HepG2 (cell line): ENCODE data around the gene DND1. TPM values are rescaled to one million over a fixed set of nuclear protein-coding genes. Genes with fewer than 3 reads are reported as not detected.

Experiments used
- ATAC-seq: fragments of 200-7000 bp; cut with Tn5 transposase; 3 replicates; pipeline ENCODE4 v1.9.1; 2020; ENCODE audit warnings: mild to moderate bottlenecking, moderate library complexity
- BruUV-seq: library from RNA; stranded (reverse); fragments of 400-500 nt; replicated peaks from 2 replicates; lab custom pipeline; 2021; lab: Mats Ljungman, UMichigan
- CTCF ChIA-PET: fragments of 300-600 bp; formaldehyde crosslinking; extraction: SDS; loops from one replicate; lab custom pipeline; 2021; ENCODE audit warnings: low total read pairs, inconsistent platforms, low intra/inter-chr PET ratio; lab: Yijun Ruan, JAX
- POLR2A ChIA-PET: fragments of 350-600 bp; sonication (Branson Sonifier 250); formaldehyde crosslinking; loops from one replicate; lab custom pipeline; 2020; ENCODE audit warnings: antibody characterized with exemption, inconsistent platforms; lab: Yijun Ruan, JAX
- DNase-seq: peaks from one replicate; pipeline ENCODE4 v3.0.0-alpha.2; 2015; ENCODE audit warnings: low spot score
- FAIRE-seq: peaks from 3 replicates; lab custom pipeline; 2011; peaks lifted over from hg19 to GRCh38; lab: Jason Lieb, UNC
- H2AFZ ChIP-seq: one replicate; pipeline ENCODE4 v1.6.1; 2011; ENCODE audit warnings: low read length, inconsistent platforms
- H3K27ac ChIP-seq: fragments of 300-600 bp; 3 replicates; pipeline ENCODE4 v1.8.0; 2011; ENCODE audit warnings: mixed run types, mild to moderate bottlenecking, mixed read lengths, low read length, inconsistent platforms; ENCODE audit not compliant: insufficient read depth; ENCODE audit errors: extremely low read length
- H3K27me3 ChIP-seq, 2 experiments: fragments of 200-600 bp in 1 of 2; 2 replicates in 1 of 2; 3 replicates in 1 of 2; pipeline versions ENCODE4 v1.6.0 to v1.8.0; 2011; ENCODE audit warnings: low read length in 2 of 2, mild to moderate bottlenecking in 2 of 2, moderate library complexity in 2 of 2, inconsistent platforms in 1 of 2; ENCODE audit not compliant: insufficient read depth in 2 of 2, control insufficient read depth in 1 of 2
- H3K36me3 ChIP-seq, 2 experiments: fragments of 200-600 bp in 1 of 2; replicated peaks in 1 of 2; 2 replicates in 1 of 2; 3 replicates in 1 of 2; pipeline versions ENCODE4 v1.5.1 to v1.8.0; 2011; ENCODE audit warnings: low read length in 2 of 2, inconsistent platforms in 1 of 2; ENCODE audit not compliant: insufficient read depth in 2 of 2, control insufficient read depth in 1 of 2
- H3K4me1 ChIP-seq: 2 replicates; pipeline ENCODE4 v1.5.1; 2012; ENCODE audit warnings: low read length, inconsistent platforms; ENCODE audit not compliant: insufficient read depth
- H3K4me2 ChIP-seq: 2 replicates; pipeline ENCODE4 v1.6.0; 2011; ENCODE audit warnings: low read depth, low read length, inconsistent platforms
- H3K4me3 ChIP-seq, 3 experiments: fragments of 200-600 bp in 1 of 3; sonication (generic), shearing (Covaris generic) in 1 of 3; replicated peaks in 1 of 3; 2 replicates each; pipeline ENCODE4 v1.5.1; 2011 to 2016; ENCODE audit warnings: low read length in 3 of 3, inconsistent platforms in 2 of 3, low read depth in 2 of 3, mild to moderate bottlenecking in 2 of 3, control low read depth in 1 of 3, mixed read lengths in 1 of 3; ENCODE audit not compliant: insufficient read depth in 1 of 3
- H3K79me2 ChIP-seq: one replicate; pipeline ENCODE4 v1.6.1; 2011; ENCODE audit warnings: low read length, inconsistent platforms; ENCODE audit not compliant: insufficient read depth
- H3K9ac ChIP-seq: 2 replicates; pipeline ENCODE4 v1.6.0; 2011; ENCODE audit warnings: mild to moderate bottlenecking, low read depth, low read length, inconsistent platforms; ENCODE audit not compliant: insufficient read depth
- H3K9me3 ChIP-seq: 2 replicates; pipeline ENCODE4 v1.5.1; 2012; ENCODE audit warnings: mild to moderate bottlenecking, low read length
- H4K20me1 ChIP-seq: 2 replicates; pipeline ENCODE4 v1.6.0; 2011; ENCODE audit warnings: inconsistent platforms, mild to moderate bottlenecking, low read length, moderate library complexity; ENCODE audit not compliant: insufficient read depth
- ATF7 ChIP-seq, 2 experiments: fragments of 450-650 bp in 1 of 2; sonication (generic) in 1 of 2; formaldehyde crosslinking in 1 of 2; IDR thresholded peaks; 2 replicates each; pipeline versions ENCODE4 v1.4.0 to v1.6.1; 2016 to 2020; ENCODE audit warnings: antibody characterized with exemption in 1 of 2, mild to moderate bottlenecking in 1 of 2, missing genetic modification reagents in 1 of 2
- EED ChIP-seq: sonication (generic); formaldehyde crosslinking; IDR thresholded peaks from 2 replicates; pipeline ENCODE4 v1.5.0; 2020; ENCODE audit warnings: mild to moderate bottlenecking, missing genetic modification reagents
- FOXJ3 ChIP-seq: sonication (generic); formaldehyde crosslinking; IDR thresholded peaks from 2 replicates; pipeline ENCODE4 v1.4.0; 2020; ENCODE audit warnings: missing genetic modification reagents, mild to moderate bottlenecking, borderline replicate concordance
- HDAC2 ChIP-seq: sonication (generic); formaldehyde crosslinking; IDR thresholded peaks from 2 replicates; pipeline ENCODE4 v1.4.0; 2020; ENCODE audit warnings: missing genetic modification reagents
- HNRNPLL ChIP-seq: fragments of 200-400 bp; formaldehyde crosslinking; IDR thresholded peaks from 2 replicates; pipeline ENCODE4 v1.6.1; 2017; ENCODE audit warnings: mild to moderate bottlenecking, low read depth, low read length; ENCODE audit not compliant: poor library complexity, severe bottlenecking
- JARID2 ChIP-seq: sonication (generic); formaldehyde crosslinking; IDR thresholded peaks from 2 replicates; pipeline ENCODE4 v1.8.1; 2023; ENCODE audit warnings: missing genetic modification reagents, inconsistent platforms; ENCODE audit not compliant: insufficient replicate concordance
- JUN ChIP-seq: sonication (generic); formaldehyde crosslinking; IDR thresholded peaks from 2 replicates; pipeline ENCODE4 v1.4.0; 2020; ENCODE audit warnings: mild to moderate bottlenecking, missing genetic modification reagents
- KLF9 ChIP-seq: IDR thresholded peaks from 2 replicates; pipeline ENCODE4 v1.6.1; 2016; ENCODE audit warnings: low read depth
- MAF1 ChIP-seq: sonication (generic); formaldehyde crosslinking; IDR thresholded peaks from 2 replicates; pipeline ENCODE4 v1.5.0; 2020; ENCODE audit warnings: missing genetic modification reagents, borderline replicate concordance
- NFATC3 ChIP-seq: sonication (generic); formaldehyde crosslinking; IDR thresholded peaks from 2 replicates; pipeline ENCODE4 v1.5.1; 2020; ENCODE audit warnings: mild to moderate bottlenecking, missing genetic modification reagents
- NR2F2 ChIP-seq: IDR thresholded peaks from 2 replicates; pipeline ENCODE4 v1.6.1; 2012; ENCODE audit warnings: low read depth, inconsistent platforms, borderline replicate concordance
- NR3C1 ChIP-seq: sonication (generic); formaldehyde crosslinking; IDR thresholded peaks from 2 replicates; pipeline ENCODE4 v1.4.0; 2020; ENCODE audit warnings: missing genetic modification reagents
- POLR2G ChIP-seq: fragments of 200-400 bp; formaldehyde crosslinking; IDR thresholded peaks from 2 replicates; pipeline ENCODE4 v1.6.1; 2018; ENCODE audit warnings: mild to moderate bottlenecking, low read depth, low read length, moderate library complexity
- SRSF1 ChIP-seq: fragments of 200-400 bp; formaldehyde crosslinking; optimal IDR thresholded peaks from 2 replicates; pipeline ENCODE3; 2017; ENCODE audit warnings: mild to moderate bottlenecking, low read depth, low read length, moderate library complexity
- SSRP1 ChIP-seq: IDR thresholded peaks from 2 replicates; pipeline ENCODE4 v1.6.1; 2016; ENCODE audit warnings: control low read depth
- TARDBP ChIP-seq: sonication (generic); formaldehyde crosslinking; IDR thresholded peaks from 2 replicates; pipeline ENCODE4 v1.8.0; 2022; ENCODE audit warnings: mild to moderate bottlenecking, missing genetic modification reagents
- TBL1XR1 ChIP-seq: fragments of 150-350 bp; IDR thresholded peaks from 2 replicates; pipeline ENCODE4 v1.6.1; 2014; ENCODE audit warnings: borderline replicate concordance, low read length; ENCODE audit not compliant: partially characterized antibody
- TCF7 ChIP-seq: sonication (generic); IDR thresholded peaks from 2 replicates; pipeline ENCODE4 v1.6.1; 2016; ENCODE audit warnings: antibody characterized with exemption, low read depth
- ZBTB21 ChIP-seq: sonication (generic); formaldehyde crosslinking; IDR thresholded peaks from 2 replicates; pipeline ENCODE4 v1.4.0; 2020; ENCODE audit warnings: missing genetic modification reagents
- ZNF737 ChIP-seq: sonication (generic); formaldehyde crosslinking; IDR thresholded peaks from 2 replicates; pipeline ENCODE4 v1.5.0; 2020; ENCODE audit warnings: missing genetic modification reagents, mild to moderate bottlenecking, borderline replicate concordance
- ZNF879 ChIP-seq: sonication (generic); formaldehyde crosslinking; IDR thresholded peaks from 2 replicates; pipeline ENCODE4 v1.8.1; 2023; ENCODE audit warnings: missing genetic modification reagents
- WGBS: methylation state at CpG from one replicate; pipeline ENCODE4 v1.1.6; 2017; ENCODE audit warnings: low lambda C conversion rate; 5-methylcytosine and 5-hydroxymethylcytosine counted together
- in situ Hi-C: cut with HindIII; loops from 2 replicates; pipeline ENCODE4 v1.10.0; 2017; ENCODE audit warnings: low pct_unique_long_range_greater_than_20kb; ENCODE audit not compliant: extremely low pct_ligation_motif_present
- intact Hi-C: fragments of 100-400 bp; cut with micrococcal nuclease; formaldehyde crosslinking; loops from one replicate; pipeline ENCODE4 v1.10.0; 2022; ENCODE audit not compliant: unreplicated experiment
- polyA plus RNA-seq, 8 experiments: library from polyadenylated mRNA; depleted of rRNA in 3 of 8; stranded (reverse) in 7 of 8; unstranded in 1 of 8; fragments of >200 nt; fragmentation: Illumina TruSeq in 4 of 8; extraction: Trizol in 4 of 8; gene quantifications; 2 replicates each; pipeline versions ENCODE4 v1.2.1 to v1.2.3, GENCODE V29; 2011 to 2016; ENCODE audit warnings: low read depth in 4 of 8, missing spikeins in 1 of 8, mixed read lengths in 1 of 8; ENCODE audit not compliant: insufficient read depth in 1 of 8
- total RNA-seq, 5 experiments: library from RNA; depleted of rRNA; stranded (reverse); fragments of >200 nt; fragmentation: Illumina TruSeq; extraction: Trizol; gene quantifications; 2 replicates each; pipeline ENCODE4 v1.2.3, GENCODE V29; 2016; ENCODE audit warnings: low read depth in 1 of 5
- TF ChIP-seq, protein P1 (sequence below): IDR thresholded peaks from 2 replicates; pipeline ENCODE4 v1.6.1; 2016; ENCODE audit warnings: missing biosample characterization, missing genetic modification reagents, low read depth
- TF ChIP-seq, protein P2 (sequence below): sonication (generic); formaldehyde crosslinking; IDR thresholded peaks from 2 replicates; pipeline ENCODE4 v1.5.1; 2020; ENCODE audit warnings: missing genetic modification reagents, mild to moderate bottlenecking, borderline replicate concordance

DND1 gene
- total and polyA plus RNA-seq, 2 of the 13 experiments (the other 11 are each of a cell fraction or from before 2014, with no cell fraction given), result 0.48 to 0.55 TPM

DNA sequence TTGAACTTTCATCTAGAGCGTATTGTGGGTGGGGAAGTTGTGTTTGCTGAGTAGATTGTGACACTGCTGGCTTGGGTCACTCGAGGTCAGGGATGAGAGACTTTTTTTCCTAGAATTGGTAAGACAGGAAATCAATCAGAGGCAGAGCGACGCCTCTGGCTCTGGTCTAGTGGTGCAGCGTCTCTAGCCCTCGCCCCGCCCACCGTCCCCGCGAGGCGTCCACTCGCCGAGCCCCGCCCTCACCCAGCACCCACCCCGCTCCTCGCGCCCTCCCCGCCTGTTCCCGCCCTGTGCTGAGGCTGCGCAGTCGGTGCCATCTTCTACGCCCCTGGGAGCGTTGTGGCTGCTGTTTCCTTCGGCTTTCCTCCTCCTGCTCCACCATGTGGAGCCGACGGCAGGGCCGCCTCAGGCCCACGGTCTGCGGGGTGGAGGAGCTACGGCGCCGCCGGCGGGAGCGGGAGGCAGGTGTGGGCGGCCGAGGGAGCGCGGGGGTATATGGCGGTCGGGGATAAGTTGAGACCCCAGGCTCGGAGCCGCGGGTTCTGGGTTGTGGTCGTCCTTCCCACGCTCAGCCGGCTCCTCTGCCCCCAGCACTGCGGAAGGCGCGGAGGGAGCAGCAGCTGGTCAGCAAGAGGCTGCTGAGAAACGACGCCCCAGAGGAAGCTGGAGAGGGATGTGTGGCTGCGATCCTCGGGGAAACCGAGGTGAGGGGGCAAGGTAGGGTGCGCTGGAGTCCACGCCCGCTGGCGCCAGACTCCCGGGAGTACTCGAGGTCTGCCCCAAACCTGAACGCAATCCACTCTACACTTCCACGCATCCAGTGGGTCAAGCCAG is 34.0 kb downstream of the DND1 start, which contains the start of gene TMCO6:
Gene TMCO6 (plus strand): TSS at position 304 of the 834 bp plus-strand sequence. CDS start 77 bp downstream, at position 381.
- 0% methylated on average over 10 of the region's 63 CpGs for WGBS
- Histone ChIP-seq H3K9me3 (no peaks in the 10 kb centered on the region), H3K4me2 (peak within 1 kb of the TSS; percentile 88), H3K4me3 (peak within 1 kb of the TSS; percentile 67 to 89 (median 71)), H3K27ac (peak within 1 kb of the TSS; percentile 94), H3K4me1 (peaks cover 67% of the 10 kb centered on the region), H3K79me2 (peaks cover 23% of the 10 kb centered on the region), H3K9ac (peak within 1 kb of the TSS; percentile 87), H3K27me3 (no peaks in the 10 kb centered on the region), H4K20me1 (no peaks in the 10 kb centered on the region), H2AFZ (no peak within 1 kb of the TSS), H3K36me3 (peaks cover 8 to 22% of the 10 kb centered on the region in 2 experiments; a peak in 4 of 5 replicates)
- FAIRE-seq, result peak; percentile 100
- intact Hi-C loops, result loop anchor here (1.0 to 2.0 kb wide), 3 partner anchors 51 to 92 kb away; partner anchors contain the start of genes EIF4EBP3, HARS1 and HARS2
- ChIA-PET POLR2A (interaction anchor here (0.9 to 6.5 kb wide), 17 partner anchors 8 to 293 kb away, joined by 3 to 84 read pairs (median 5); partner anchors contain the start of genes ANKHD1, EIF4EBP3, HARS1 and HARS2), CTCF (interaction anchor here (1.4 kb wide), 1 partner anchor 64 kb away, joined by 7 read pairs; no protein-coding TSS in a partner anchor)
- ATAC-seq, result peak; percentile 90
- BruUV-seq, result TSS peak; percentile 57
- DNase-seq, result peak; percentile 99
- in situ Hi-C loops, result no loop called here
- peak; percentile 92 for TF ChIP-seq HDAC2
- TF ChIP-seq TCF7, result peak; percentile 78
- TF ChIP-seq MAF1 (CRISPR knock-in tag), result peak; percentile 70; the same call in 1 of the 2 replicates
- TF ChIP-seq EED (CRISPR knock-in tag), result peak; percentile 70
- peak; percentile 61; the same call in 1 of the 2 replicates for TF ChIP-seq FOXJ3 (CRISPR knock-in tag)
- TF ChIP-seq SSRP1 (CRISPR knock-in tag), result no peak
- peak; percentile 80; the same call in 1 of the 2 replicates for TF ChIP-seq KLF9 (CRISPR knock-in tag)
- no peak for TF ChIP-seq ATF7 (IDR thresholded peaks at IDR 0.05)
- TF ChIP-seq ATF7 (CRISPR knock-in tag; IDR thresholded peaks at IDR 0.05), result 0 out of 2 replicates have a peak, but pooled peaks have one; percentile 36
- TF ChIP-seq SRSF1, result no peak
- TF ChIP-seq, protein P1, sequence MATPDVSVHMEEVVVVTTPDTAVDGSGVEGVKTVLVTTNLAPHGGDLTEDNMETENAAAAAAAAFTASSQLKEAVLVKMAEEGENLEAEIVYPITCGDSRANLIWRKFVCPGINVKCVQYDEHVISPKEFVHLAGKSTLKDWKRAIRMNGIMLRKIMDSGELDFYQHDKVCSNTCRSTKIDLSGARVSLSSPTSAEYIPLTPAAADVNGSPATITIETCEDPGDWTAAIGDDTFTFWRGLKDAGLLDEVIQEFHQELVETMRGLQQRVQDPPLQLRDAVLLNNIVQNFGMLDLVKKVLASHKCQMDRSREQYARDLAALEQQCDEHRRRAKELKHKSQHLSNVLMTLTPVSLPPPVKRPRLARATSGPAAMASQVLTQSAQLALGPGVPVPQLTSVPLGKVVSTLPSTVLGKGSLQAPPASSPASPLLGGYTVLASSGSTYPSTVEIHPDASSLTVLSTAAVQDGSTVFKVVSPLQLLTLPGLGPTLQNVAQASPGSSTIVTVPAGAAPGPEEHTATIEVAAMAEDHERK (CRISPR knock-in tag), result 0 out of 2 replicates have a peak, but pooled peaks have one; percentile 34
- no peak; the same call in 1 of the 2 replicates for TF ChIP-seq JUN (CRISPR knock-in tag)
- TF ChIP-seq TBL1XR1, result peak; percentile 82
- TF ChIP-seq JARID2, result no peak
- TF ChIP-seq HNRNPLL, result peak; percentile 87
- TF ChIP-seq ZNF879 (CRISPR knock-in tag), result no peak
- peak; percentile 81 for TF ChIP-seq TARDBP
- TF ChIP-seq POLR2G, result peak; percentile 74
- no peak for TF ChIP-seq ZNF737 (CRISPR knock-in tag)
- TF ChIP-seq, protein P2, sequence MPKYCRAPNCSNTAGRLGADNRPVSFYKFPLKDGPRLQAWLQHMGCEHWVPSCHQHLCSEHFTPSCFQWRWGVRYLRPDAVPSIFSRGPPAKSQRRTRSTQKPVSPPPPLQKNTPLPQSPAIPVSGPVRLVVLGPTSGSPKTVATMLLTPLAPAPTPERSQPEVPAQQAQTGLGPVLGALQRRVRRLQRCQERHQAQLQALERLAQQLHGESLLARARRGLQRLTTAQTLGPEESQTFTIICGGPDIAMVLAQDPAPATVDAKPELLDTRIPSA, result 0 out of 2 replicates have a peak, but pooled peaks have one; percentile 59
- TF ChIP-seq NR3C1 (CRISPR knock-in tag), result no peak
- TF ChIP-seq ZBTB21 (CRISPR knock-in tag), result no peak; the same call in 1 of the 2 replicates
- 0 out of 2 replicates have a peak, but pooled peaks have one; percentile 83 for TF ChIP-seq NFATC3 (CRISPR knock-in tag)
- peak; percentile 85 for TF ChIP-seq NR2F2
